Activated CD8-positive, alpha-beta memory T cell treated with anti-CD3 and anti-CD28 coated beads, Interleukin-2, amount 10 ng/mL, durations not matched to agents 7 days and 5 days (primary cell): ENCODE measurements around the gene SNRNP70. TPM values are rescaled to one million over a fixed set of nuclear protein-coding genes. Genes with fewer than 3 reads are reported as not detected.

Experiments
- ATAC-seq: fragments of 150-1000 bp; cut with Tn5 transposase; one replicate; pipeline ENCODE4 v1.10.0; 2021; ENCODE audit warnings: moderate library complexity
- CTCF ChIA-PET: fragments of 350-600 bp; sonication (Branson Sonifier 250); formaldehyde crosslinking; loops from one replicate; lab custom pipeline; 2021; ENCODE audit warnings: antibody characterized with exemption; lab: Charles Lee
- DNase-seq: peaks from one replicate; pipeline ENCODE4 v3.0.0-alpha.2; 2020
- H3K27ac Mint-ChIP-seq: one replicate; pipeline ENCODE4 v1.8.0; 2021; ENCODE audit warnings: mild to moderate bottlenecking, mixed read lengths
- H3K27me3 Mint-ChIP-seq: one replicate; pipeline ENCODE4 v1.8.0; 2021; ENCODE audit warnings: mixed read lengths
- H3K36me3 Mint-ChIP-seq: one replicate; pipeline ENCODE4 v1.8.0; 2021; ENCODE audit warnings: mild to moderate bottlenecking, mixed read lengths
- H3K4me1 Mint-ChIP-seq: one replicate; pipeline ENCODE4 v1.8.0; 2021; ENCODE audit warnings: mixed read lengths
- H3K4me3 Mint-ChIP-seq: one replicate; pipeline ENCODE4 v1.8.0; 2021; ENCODE audit warnings: mild to moderate bottlenecking, moderate library complexity, mixed read lengths
- H3K9me3 Mint-ChIP-seq: one replicate; pipeline ENCODE4 v1.8.0; 2022; ENCODE audit warnings: low read depth, mixed read lengths
- total RNA-seq, 2 experiments: library from RNA; stranded (reverse); gene quantifications; one replicate each; pipeline ENCODE4 v1.2.3, GENCODE V29; 2021

Gene SNRNP70
- total RNA-seq, 2 experiments from 2014 or later: 222 to 224 TPM

DNA sequence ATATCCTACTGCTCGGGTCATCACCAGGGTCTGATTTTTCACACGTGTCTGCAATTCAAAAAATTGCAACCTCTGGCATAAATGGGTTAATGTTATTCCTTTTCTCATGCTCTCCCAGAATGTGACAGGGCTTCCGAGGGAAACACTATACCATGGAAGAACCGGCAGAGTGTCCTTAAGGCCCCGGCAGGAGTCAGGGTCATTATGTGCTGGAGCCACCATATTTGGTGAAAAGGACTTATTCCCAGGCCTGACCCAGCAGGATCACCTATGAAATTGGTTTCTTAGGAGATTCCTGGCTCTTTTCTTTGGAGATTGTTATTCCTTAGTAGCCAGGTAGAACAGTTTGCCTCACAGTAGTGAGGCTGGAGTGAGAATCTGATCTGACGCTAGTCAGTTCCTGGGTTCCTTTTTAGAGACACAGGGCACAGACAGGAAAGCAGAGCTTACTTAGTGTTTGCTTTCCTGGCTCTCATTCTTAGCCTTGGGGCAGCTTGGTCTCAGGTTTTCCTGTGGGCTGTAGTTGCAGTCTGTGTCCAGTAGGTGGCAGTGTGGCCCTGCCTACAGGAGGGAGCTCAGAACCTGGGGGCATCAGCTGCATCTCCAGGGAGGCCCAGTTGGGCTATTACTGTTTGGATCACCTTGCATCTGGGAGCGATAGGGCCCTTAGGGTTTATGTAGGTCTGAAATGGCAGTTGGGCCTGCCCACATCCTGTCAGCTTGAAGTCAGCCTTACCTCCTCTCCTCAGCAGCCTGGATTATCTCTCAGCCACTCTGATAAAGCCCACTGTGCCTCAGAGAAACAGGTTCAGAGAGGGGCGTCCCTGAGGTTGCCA is 12.4 kb downstream of the SNRNP70 start:
- H3K4me3 Mint-ChIP-seq: no peak overlapping the region
- H3K27me3 Mint-ChIP-seq: no peaks in the 10 kb centered on the region
- ATAC-seq (peak; percentile 87), DNase-seq (peak; percentile 84)
- CTCF ChIA-PET: interaction anchor here (0.5 to 4.1 kb wide), 50 partner anchors 9 to 359 kb away, joined by 3 to 63 read pairs (median 5); partner anchors contain the start of genes ALDH16A1, BAX, CD37 and GYS1
- peaks cover 24% of the 10 kb centered on the region for H3K4me1 Mint-ChIP-seq
- peaks cover 50% of the 10 kb centered on the region for H3K36me3 Mint-ChIP-seq
- H3K9me3 Mint-ChIP-seq: no peaks in the 10 kb centered on the region
- H3K27ac Mint-ChIP-seq: peak overlapping the region; percentile 80

DNA sequence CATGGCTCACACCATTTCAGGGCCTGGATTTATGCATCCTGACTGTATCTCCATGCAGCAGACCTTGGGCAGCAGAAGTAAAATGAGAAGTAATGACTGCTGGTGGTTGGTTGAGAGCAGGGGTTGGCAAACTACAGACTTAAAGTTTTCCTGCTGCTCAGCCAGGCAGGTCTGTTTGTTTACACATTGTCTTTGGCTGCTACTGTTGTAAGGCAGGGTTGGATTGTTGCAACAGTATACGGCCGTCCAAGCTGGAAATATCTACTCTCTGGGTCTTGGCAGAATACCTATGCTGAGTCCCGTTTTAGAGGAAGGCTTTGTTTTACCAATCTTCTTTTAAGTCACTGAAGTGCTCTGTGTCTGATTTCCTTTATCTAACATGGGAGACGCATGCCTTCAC is 13.5 kb downstream of the SNRNP70 start:
- H3K4me3 Mint-ChIP-seq: no peak overlapping the region
- DNase-seq: no peak
- no peak for ATAC-seq
- no peaks in the 10 kb centered on the region for H3K27me3 Mint-ChIP-seq
- CTCF ChIA-PET: interaction anchor here (1.2 to 4.1 kb wide), 14 partner anchors 8 to 256 kb away, joined by 3 to 63 read pairs (median 16); partner anchors contain the start of genes BAX, GYS1, LIN7B and RUVBL2
- peaks cover 24% of the 10 kb centered on the region for H3K4me1 Mint-ChIP-seq
- H3K27ac Mint-ChIP-seq: peak overlapping the region; percentile 80
- no peaks in the 10 kb centered on the region for H3K9me3 Mint-ChIP-seq
- peaks cover 47% of the 10 kb centered on the region for H3K36me3 Mint-ChIP-seq

DNA sequence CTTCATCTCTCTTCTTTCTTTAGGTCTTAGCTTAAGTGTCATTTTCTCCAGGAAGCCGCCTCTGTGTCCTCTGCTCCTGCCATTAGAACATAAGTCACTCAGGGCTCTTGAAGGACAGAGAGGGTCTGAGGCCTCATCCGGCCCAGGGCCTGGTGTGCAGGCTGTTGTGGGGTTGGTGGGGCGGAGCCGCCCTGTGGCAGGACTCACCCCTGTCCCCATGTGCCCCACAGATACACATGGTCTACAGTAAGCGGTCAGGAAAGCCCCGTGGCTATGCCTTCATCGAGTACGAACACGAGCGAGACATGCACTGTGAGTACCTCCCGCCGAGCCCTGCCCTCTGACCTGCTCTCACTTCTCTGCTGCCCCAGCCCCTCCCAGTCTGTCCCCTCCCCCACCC is 15.9 kb downstream of the SNRNP70 start:
- CTCF ChIA-PET: interaction anchor here (2.0 kb wide), 1 partner anchor 13 kb away, joined by 8 read pairs; the partner anchor contains the start of gene LIN7B
- ATAC-seq (no peak), DNase-seq (no peak)
- H3K36me3 Mint-ChIP-seq: peaks cover 46% of the 10 kb centered on the region
- H3K27me3 Mint-ChIP-seq: no peaks in the 10 kb centered on the region
- no peak overlapping the region for H3K4me3 Mint-ChIP-seq
- H3K9me3 Mint-ChIP-seq: no peaks in the 10 kb centered on the region
- no peak overlapping the region for H3K27ac Mint-ChIP-seq
- H3K4me1 Mint-ChIP-seq: peaks cover 19% of the 10 kb centered on the region

DNA sequence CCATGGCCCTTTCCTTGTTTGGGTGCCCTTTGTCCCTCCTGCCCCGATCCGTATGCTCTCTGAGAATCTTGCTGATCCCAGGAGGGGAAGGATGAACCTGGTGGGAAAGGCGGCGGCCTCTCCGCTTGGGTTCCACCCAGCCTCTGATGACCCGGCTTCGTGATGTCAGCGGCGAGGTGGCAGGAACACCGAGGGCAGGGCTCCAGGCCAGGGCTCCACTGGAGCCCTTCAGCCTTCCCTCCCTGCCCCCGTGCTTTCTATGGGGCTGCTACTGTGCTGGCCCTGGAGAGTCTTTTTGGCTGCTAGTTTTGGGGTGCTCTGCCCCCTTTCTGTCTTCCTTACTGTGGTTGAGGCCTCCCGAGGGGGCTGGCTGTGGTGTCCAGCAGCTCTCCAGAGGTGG is 17.1 kb downstream of the SNRNP70 start:
- no peak overlapping the region for H3K27ac Mint-ChIP-seq

DNA sequence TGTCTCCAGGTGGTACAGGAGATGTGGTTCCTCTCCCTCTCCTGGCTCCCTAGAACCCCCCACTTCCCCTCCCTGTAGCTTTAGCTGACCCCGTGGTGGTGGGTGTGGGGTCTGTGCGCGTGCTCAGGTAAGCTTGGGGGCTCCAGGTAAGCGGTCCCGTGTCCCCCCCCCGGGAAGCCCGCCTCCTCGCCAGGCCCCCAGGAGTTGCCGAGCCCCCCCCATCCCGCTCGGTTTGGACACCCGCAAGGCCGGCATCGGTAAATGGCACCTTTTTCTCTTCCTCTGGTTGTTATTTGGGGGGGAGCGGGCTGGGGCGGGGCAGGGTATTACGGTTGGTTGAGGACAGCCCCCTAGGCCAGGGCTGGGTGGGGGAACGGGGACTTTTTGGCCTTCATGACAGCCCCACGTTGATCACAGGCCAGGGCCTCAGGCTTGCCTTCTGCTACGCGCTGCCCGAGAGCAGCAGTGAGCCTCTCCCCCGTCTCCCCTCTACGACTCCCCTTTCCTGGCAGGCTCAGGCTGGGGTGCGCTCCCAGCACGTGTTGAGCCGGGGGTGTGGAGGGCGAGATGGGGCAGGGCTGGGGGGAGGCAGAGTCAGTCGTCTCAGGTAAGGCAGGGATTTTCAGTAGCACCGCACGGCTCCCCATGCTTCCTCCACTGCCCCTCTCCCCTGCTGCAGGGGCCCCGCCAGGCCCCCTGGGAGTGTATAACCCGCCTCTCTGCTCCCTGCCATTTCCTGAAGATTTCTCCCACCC is 18.3 kb downstream of the SNRNP70 start:
- no peak overlapping the region for H3K4me3 Mint-ChIP-seq
- DNase-seq (no peak), ATAC-seq (no peak)
- CTCF ChIA-PET: no interaction called here
- no peaks in the 10 kb centered on the region for H3K27me3 Mint-ChIP-seq
- peaks cover 49% of the 10 kb centered on the region for H3K36me3 Mint-ChIP-seq
- H3K4me1 Mint-ChIP-seq: no peaks in the 10 kb centered on the region
- no peaks in the 10 kb centered on the region for H3K9me3 Mint-ChIP-seq
- H3K27ac Mint-ChIP-seq: no peak overlapping the region

More for the DNA sequence above, 17.1 kb downstream of the SNRNP70 start:
- Mint-ChIP-seq H3K27me3 (no peaks in the 10 kb centered on the region), H3K9me3 (no peaks in the 10 kb centered on the region), H3K4me1 (peaks cover 10% of the 10 kb centered on the region), H3K36me3 (peaks cover 47% of the 10 kb centered on the region), H3K4me3 (no peak overlapping the region)
- DNase-seq (no peak), ATAC-seq (no peak)
- CTCF ChIA-PET: interaction anchor here (2.0 kb wide), 1 partner anchor 12 kb away, joined by 8 read pairs; the partner anchor contains the start of gene LIN7B

DNA sequence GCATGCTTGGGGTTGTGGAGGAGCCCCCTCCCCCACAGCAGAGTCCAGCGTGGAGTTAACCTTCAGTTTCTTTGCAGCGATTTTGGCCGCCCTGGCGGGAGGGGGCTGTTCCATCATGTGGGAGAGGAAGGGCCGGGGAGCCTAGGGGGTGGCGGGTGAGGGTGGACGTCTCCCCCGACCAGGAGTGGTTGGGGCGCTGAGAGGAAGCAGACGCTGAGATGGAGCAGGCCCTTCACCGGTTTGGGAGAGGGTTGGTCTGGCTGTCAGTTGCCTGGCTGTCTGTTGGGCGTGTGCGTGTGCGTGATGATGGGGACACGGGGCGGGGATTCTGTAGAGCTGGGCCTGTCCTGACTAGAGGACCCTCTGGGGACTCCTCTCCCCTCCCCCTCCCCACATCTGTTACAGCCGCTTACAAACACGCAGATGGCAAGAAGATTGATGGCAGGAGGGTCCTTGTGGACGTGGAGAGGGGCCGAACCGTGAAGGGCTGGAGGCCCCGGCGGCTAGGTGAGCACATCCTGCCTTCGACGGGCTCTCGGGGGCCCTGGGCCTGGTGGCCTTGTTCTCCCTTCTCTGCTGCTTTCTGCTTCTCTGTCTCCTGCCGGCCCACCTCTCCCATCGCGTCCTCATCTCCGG is 19.1 kb downstream of the SNRNP70 start:
- Mint-ChIP-seq H3K27me3 (no peaks in the 10 kb centered on the region), H3K4me1 (no peaks in the 10 kb centered on the region), H3K36me3 (peaks cover 46% of the 10 kb centered on the region), H3K4me3 (no peak overlapping the region), H3K9me3 (no peaks in the 10 kb centered on the region), H3K27ac (no peak overlapping the region)
- DNase-seq (no peak), ATAC-seq (no peak)
- CTCF ChIA-PET: interaction anchor here (0.6 to 2.0 kb wide), 4 partner anchors 28 to 98 kb away, joined by 3 to 7 read pairs (median 4); no protein-coding TSS in a partner anchor

DNA sequence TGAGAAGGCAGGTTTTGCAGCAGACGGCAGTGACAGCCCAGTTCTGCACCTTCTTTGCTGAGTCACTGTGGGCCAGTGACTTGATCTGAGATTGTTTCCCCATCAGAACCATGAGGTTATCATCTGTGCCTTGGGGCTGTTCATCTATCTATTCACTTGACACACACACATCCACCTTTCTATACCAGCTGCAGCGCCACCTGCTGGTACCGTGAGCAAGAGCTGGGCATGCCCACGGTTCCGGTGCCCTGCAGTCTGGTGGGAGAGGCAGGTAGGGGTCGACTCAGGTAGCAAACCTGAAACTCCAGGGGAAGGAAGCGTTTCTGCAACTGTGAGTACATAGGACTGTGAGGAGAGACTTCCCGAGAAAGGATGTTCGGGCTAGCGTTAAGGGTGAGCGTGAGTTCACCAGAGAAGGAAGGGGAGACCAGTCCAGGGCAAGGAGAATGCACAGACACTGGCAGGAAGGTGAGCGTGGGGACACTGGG is 21.4 kb downstream of the SNRNP70 start:
- Mint-ChIP-seq H3K4me1 (no peaks in the 10 kb centered on the region), H3K4me3 (no peak overlapping the region), H3K27ac (no peak overlapping the region), H3K36me3 (peaks cover 30% of the 10 kb centered on the region), H3K9me3 (no peaks in the 10 kb centered on the region), H3K27me3 (no peaks in the 10 kb centered on the region)
- CTCF ChIA-PET: interaction anchor here (0.5 to 2.4 kb wide), 15 partner anchors 8 to 591 kb away, joined by 3 to 22 read pairs (median 4); partner anchors contain the start of gene LIN7B
- DNase-seq: peak; percentile 69
- ATAC-seq: peak; percentile 74

DNA sequence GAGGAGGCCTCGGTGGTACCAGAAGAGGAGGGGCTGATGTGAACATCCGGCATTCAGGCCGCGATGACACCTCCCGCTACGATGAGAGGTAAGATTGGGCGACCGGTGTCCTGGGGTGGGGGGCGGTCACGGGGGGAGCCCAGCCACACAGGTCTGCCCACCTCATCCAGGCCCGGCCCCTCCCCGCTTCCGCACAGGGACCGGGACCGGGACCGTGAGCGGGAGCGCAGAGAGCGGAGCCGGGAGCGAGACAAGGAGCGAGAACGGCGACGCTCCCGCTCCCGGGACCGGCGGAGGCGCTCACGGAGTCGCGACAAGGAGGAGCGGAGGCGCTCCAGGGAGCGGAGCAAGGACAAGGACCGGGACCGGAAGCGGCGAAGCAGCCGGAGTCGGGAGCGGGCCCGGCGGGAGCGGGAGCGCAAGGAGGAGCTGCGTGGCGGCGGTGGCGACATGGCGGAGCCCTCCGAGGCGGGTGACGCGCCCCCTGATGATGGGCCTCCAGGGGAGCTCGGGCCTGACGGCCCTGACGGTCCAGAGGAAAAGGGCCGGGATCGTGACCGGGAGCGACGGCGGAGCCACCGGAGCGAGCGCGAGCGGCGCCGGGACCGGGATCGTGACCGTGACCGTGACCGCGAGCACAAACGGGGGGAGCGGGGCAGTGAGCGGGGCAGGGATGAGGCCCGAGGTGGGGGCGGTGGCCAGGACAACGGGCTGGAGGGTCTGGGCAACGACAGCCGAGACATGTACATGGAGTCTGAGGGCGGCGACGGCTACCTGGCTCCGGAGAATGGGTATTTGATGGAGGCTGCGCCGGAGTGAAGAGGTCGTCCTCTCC is 22.6 kb downstream of the SNRNP70 start:
- Mint-ChIP-seq H3K9me3 (no peaks in the 10 kb centered on the region), H3K4me3 (no peak overlapping the region), H3K27me3 (no peaks in the 10 kb centered on the region), H3K36me3 (peaks cover 28% of the 10 kb centered on the region), H3K27ac (no peak overlapping the region), H3K4me1 (no peaks in the 10 kb centered on the region)
- DNase-seq (no peak), ATAC-seq (no peak)
- CTCF ChIA-PET: interaction anchor here (1.4 to 4.2 kb wide), 2 partner anchors 10 to 27 kb away, joined by 4 to 27 read pairs; no protein-coding TSS in a partner anchor

DNA sequence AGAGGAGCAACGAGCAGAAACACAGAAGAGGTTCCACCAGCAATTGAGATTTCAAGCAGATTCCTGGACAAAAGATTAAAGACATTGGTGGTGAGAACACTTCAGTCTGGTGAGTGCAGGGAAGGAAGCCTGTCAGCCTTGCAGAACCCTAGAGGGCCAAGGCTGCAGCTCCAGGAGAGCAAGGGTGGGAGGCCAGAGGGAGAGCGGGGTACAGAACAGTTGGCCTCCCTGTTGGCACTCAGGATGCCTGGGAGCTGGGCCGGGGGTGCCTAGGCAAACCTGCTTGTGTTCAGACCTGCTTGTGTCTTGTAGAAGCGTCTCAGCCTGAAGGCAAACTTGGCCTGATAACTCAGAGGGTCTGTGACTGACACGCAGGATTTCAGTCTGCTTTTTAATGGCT is 23.8 kb downstream of the SNRNP70 start:
- Mint-ChIP-seq H3K9me3 (no peaks in the 10 kb centered on the region), H3K4me1 (peaks cover 5% of the 10 kb centered on the region), H3K27ac (no peak overlapping the region), H3K4me3 (no peak overlapping the region), H3K36me3 (peaks cover 28% of the 10 kb centered on the region), H3K27me3 (no peaks in the 10 kb centered on the region)
- CTCF ChIA-PET: interaction anchor here (1.3 to 4.2 kb wide), 3 partner anchors 11 to 26 kb away, joined by 4 to 27 read pairs (median 5); no protein-coding TSS in a partner anchor
- DNase-seq (no peak), ATAC-seq (no peak)

DNA sequence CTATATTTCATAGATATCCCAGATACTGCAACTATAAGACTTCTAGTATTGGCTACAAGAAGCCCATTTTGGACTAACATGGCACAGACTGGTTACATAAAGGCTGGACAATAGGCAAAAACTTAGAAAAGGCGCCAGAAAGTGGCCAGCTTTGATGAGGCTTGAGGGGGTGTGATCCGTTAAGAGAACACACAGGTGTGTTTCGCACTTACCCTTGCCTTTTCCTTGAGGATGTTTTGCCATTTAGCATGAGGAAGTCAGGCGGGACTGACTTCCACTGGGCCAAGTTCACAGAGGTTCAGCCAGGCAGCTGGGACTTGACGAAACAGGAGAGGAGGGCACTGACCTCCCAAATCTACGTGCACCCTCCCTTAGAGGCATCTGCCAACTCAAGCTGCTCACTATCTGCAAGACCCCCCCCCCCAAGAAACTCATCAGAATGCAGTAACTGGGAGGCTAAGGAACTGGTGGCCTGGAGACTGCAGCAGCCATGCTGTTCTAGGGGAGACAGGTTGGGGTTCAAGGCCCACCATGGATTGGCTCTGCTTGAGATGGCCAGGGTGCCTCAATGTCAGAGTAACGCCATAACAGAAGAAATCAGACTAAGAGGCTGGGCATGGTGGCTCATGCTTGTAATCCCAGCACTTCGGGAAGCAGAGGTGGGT is 24.4 kb downstream of the SNRNP70 start:
- Mint-ChIP-seq H3K27ac (no peak overlapping the region), H3K27me3 (no peaks in the 10 kb centered on the region), H3K4me3 (no peak overlapping the region), H3K36me3 (peaks cover 27% of the 10 kb centered on the region), H3K4me1 (peaks cover 5% of the 10 kb centered on the region), H3K9me3 (no peaks in the 10 kb centered on the region)
- ATAC-seq: no peak
- CTCF ChIA-PET: interaction anchor here (1.3 to 4.2 kb wide), 2 partner anchors 12 to 19 kb away, joined by 5 to 27 read pairs; no protein-coding TSS in a partner anchor
- no peak for DNase-seq

DNA sequence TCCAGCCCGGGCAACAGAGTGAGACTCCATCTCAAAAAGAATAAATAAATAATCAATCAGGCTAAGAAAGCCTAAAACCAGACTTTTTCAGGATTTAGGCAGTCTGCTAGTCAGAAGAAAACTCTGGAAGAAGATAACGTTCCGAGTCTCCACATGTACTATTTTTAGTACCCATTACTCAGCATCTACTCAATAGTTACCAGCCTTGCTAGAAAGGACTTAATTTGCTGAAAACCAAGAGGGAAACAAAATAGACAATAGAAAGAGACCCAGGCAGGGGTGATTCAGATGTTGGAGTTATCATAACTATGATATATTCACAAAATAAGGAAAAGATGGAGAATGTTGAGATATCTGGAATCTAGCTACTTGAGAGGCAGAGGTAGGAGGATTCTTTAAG is 25.3 kb downstream of the SNRNP70 start:
- no peak overlapping the region for H3K4me3 Mint-ChIP-seq
- no peak for DNase-seq
- ATAC-seq: no peak
- H3K9me3 Mint-ChIP-seq: no peaks in the 10 kb centered on the region
- peaks cover 21% of the 10 kb centered on the region for H3K36me3 Mint-ChIP-seq
- H3K27me3 Mint-ChIP-seq: no peaks in the 10 kb centered on the region
- H3K27ac Mint-ChIP-seq: no peak overlapping the region
- CTCF ChIA-PET: interaction anchor here (4.2 kb wide), 1 partner anchor 13 kb away, joined by 27 read pairs; no protein-coding TSS in a partner anchor
- peaks cover 9% of the 10 kb centered on the region for H3K4me1 Mint-ChIP-seq
